Natural killer cell treated with Interleukin-12 subunit alpha and Interleukin-12 subunit beta and Interleukin-15 and Interleukin-18, amount 100 ng/mL, for 72 hours (primary cell): ENCODE results near the gene ZFP90. TPM values are rescaled to one million over a fixed set of nuclear protein-coding genes. Genes with fewer than 3 reads are reported as not detected.

Source experiments
- ATAC-seq, 2 donors: fragments of 150-1000 bp; cut with Tn5 transposase in 1 of 2; sonication (Bioruptor Pico), chemical (Tn5 transposase) in 1 of 2; 2 replicates each; pipeline ENCODE4 v1.10.0; 2021
- DNase-seq: peaks from one replicate; pipeline ENCODE4 v3.0.0; 2022; ENCODE audit warnings: low spot score
- H3K27ac Mint-ChIP-seq, 2 donors: 1 replicate in 1 of 2; 2 replicates in 1 of 2; pipeline ENCODE4 v1.8.0; 2022; ENCODE audit warnings: mixed read lengths in 2 of 2, mild to moderate bottlenecking in 1 of 2, moderate library complexity in 1 of 2
- H3K27me3 Mint-ChIP-seq, 2 donors: 1 replicate in 1 of 2; 2 replicates in 1 of 2; pipeline ENCODE4 v1.8.0; 2022; ENCODE audit warnings: mixed read lengths in 2 of 2
- H3K36me3 Mint-ChIP-seq: one replicate; pipeline ENCODE4 v1.8.0; 2022; ENCODE audit warnings: mixed read lengths
- H3K4me1 Mint-ChIP-seq, 2 donors: 1 replicate in 1 of 2; 2 replicates in 1 of 2; pipeline ENCODE4 v1.8.0; 2022; ENCODE audit warnings: low read depth in 2 of 2, mixed read lengths in 2 of 2, mild to moderate bottlenecking in 1 of 2
- H3K4me3 Mint-ChIP-seq: one replicate; pipeline ENCODE4 v1.8.0; 2022; ENCODE audit warnings: mixed read lengths
- H3K9me3 Mint-ChIP-seq: 2 replicates; pipeline ENCODE4 v1.8.0; 2022; ENCODE audit warnings: mixed read lengths
- total RNA-seq, 2 donors: library from RNA; stranded (reverse); gene quantifications; one replicate each; pipeline ENCODE4 v1.2.3, GENCODE V29; 2022

ZFP90 gene
- total RNA-seq, 2 donors from 2014 or later = 21.5 to 29.8 TPM

DNA sequence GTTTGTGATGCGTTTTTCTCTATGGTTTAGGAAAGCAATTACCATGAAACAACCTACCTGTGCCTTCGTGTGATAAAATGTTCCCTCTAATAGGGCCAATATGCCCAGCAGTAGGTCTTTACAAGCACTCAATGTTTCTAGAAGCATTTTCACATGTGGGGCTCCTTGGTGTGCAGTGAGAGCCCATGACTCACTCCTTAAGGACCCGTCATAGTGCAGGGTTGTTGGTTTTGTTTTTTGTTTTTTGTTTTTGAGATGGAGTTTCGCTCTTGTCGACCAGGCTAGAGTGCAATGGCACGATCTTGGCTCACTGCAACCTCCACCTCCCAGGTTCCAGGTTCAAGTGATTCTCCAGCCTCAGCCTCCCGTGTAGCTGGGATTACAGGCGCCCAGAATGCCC is 31.1 kb upstream of the ZFP90 start:
- H3K4me3 Mint-ChIP-seq = no peak overlapping the region
- peaks cover 0 to 3% of the 10 kb centered on the region in 2 donors for H3K4me1 Mint-ChIP-seq
- H3K36me3 Mint-ChIP-seq = no peaks in the 10 kb centered on the region
- ATAC-seq (no peak), DNase-seq (no peak)
- H3K27ac Mint-ChIP-seq = no peak overlapping the region
- H3K27me3 Mint-ChIP-seq = peaks cover 7 to 20% of the 10 kb centered on the region in 2 donors
- no peaks in the 10 kb centered on the region for H3K9me3 Mint-ChIP-seq

DNA sequence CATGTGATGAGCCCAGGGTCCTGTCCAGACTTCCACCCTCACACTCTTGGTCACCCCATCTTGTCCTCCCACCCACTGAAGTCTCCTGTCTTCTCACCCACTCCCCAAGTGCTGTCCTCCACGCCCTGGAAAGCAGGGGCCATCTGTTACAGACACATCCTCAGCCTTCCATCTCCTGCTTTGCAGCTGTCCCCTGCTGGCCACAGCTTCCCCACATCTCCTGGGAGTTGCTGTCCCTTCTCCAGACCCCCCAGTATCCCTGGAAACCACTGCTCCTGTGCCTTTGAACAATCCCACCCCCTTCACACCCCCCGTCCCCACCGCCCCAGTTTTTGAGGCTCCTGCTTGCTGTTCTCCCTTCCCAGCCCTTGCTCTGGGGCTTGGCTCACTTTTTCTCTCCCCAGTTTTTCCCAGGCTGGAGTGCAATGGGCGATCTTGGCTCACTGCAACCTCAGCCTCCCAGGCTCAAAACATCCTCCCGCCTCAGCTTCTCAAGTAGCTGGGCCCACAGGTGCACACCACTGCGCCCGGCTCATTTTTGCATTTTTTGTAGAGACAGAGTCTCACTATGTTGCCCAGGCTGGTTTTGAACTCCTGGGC is 30.4 kb upstream of the ZFP90 start:
- Mint-ChIP-seq H3K27me3 (peaks cover 7 to 20% of the 10 kb centered on the region in 2 donors), H3K4me3 (no peak overlapping the region), H3K4me1 (peaks cover 0 to 3% of the 10 kb centered on the region in 2 donors), H3K27ac (no peak overlapping the region), H3K9me3 (no peaks in the 10 kb centered on the region), H3K36me3 (no peaks in the 10 kb centered on the region)
- no peak for ATAC-seq
- DNase-seq = no peak

DNA sequence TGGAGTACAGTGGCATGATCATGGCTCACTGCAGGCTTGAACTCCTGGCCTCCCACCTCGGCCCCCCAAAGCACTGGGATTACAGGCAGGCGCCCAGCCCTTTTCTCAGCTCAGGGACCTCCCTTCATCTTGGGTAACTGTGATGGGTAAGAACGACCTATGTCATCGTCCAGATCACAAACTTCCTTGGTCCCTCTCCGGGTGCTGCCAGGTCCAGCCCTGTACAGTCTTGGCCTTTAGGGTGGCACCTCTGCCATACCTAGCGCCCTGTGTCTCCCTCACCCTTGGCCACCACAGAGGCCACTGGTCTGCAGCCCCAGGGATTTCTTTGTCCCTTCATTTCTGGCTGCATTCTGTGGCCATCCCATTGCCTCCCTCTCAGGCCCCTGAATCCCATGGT is 29.7 kb upstream of the ZFP90 start:
- no peak overlapping the region for H3K4me3 Mint-ChIP-seq
- peaks cover 0 to 3% of the 10 kb centered on the region in 2 donors for H3K4me1 Mint-ChIP-seq
- ATAC-seq (no peak), DNase-seq (no peak)
- H3K27me3 Mint-ChIP-seq = peaks cover 7 to 20% of the 10 kb centered on the region in 2 donors
- no peaks in the 10 kb centered on the region for H3K36me3 Mint-ChIP-seq
- no peak overlapping the region for H3K27ac Mint-ChIP-seq
- H3K9me3 Mint-ChIP-seq = no peaks in the 10 kb centered on the region

DNA sequence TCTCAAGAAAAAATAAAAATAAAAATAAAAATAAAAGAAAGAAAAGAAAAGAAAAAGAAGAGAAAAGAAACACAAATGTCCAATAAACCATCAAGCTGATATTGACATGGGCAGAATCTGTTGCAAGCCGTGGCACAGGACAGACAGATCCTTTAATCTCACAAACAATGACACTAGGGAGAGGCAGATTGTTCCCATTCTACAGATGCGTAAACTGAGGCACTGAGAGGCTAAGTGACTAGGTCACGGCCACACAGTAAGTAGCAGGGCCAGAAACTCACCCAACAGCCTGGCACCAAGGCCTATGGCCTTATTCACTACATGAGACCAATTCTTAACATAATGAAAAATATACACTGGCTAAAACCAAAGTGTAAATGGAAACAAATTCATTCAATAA is 28.3 kb upstream of the ZFP90 start:
- DNase-seq (no peak), ATAC-seq (no peak)
- Mint-ChIP-seq H3K9me3 (no peaks in the 10 kb centered on the region), H3K27ac (no peak overlapping the region), H3K36me3 (no peaks in the 10 kb centered on the region), H3K4me1 (peaks cover 0 to 3% of the 10 kb centered on the region in 2 donors), H3K4me3 (no peak overlapping the region), H3K27me3 (peaks cover 7 to 20% of the 10 kb centered on the region in 2 donors)

DNA sequence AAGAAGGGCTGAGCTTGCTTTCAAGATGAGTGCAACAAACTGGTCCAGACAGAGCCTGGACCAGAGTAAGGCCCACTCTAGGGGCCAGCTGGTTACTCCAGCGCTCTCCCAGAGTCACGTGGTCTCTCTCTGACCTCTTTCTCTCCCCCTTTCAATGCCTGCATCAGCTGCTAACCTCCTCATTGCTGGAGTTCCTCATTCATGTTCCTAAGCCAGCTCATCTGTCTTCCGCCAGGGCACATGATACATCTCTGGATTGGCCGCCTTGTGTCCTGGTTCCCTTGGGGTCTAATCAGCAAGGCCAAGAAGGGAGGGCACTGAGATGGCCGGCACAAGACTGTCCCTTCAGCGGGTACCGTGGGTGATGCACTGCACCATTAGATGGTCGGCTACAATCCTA is 26.9 kb upstream of the ZFP90 start:
- peaks cover 0 to 14% of the 10 kb centered on the region in 2 donors for H3K27me3 Mint-ChIP-seq
- H3K4me1 Mint-ChIP-seq = peaks cover 0 to 3% of the 10 kb centered on the region in 2 donors
- H3K36me3 Mint-ChIP-seq = no peaks in the 10 kb centered on the region
- ATAC-seq (no peak), DNase-seq (no peak)
- no peaks in the 10 kb centered on the region for H3K9me3 Mint-ChIP-seq
- no peak overlapping the region for H3K4me3 Mint-ChIP-seq
- H3K27ac Mint-ChIP-seq = no peak overlapping the region

DNA sequence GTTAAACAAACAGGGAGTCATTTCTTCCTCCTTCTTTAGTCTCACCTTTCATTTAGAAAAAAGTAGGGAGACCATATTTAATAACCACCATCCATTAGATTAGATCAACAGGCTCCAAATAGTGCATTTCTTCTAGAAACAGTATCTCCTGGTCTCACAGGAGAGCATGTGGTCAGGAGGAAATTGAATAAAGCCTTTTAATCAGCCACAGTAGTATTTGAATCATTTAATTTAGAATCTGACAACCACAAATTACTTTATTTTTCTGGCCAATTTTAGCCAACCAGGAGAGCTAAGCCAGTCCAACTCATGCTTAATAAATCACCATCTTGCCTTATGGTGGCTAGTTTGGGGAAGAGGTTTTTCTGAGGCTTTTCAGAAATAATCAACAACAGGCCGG is 26.3 kb upstream of the ZFP90 start:
- Mint-ChIP-seq H3K27ac (no peak overlapping the region), H3K9me3 (no peaks in the 10 kb centered on the region)

DNA sequence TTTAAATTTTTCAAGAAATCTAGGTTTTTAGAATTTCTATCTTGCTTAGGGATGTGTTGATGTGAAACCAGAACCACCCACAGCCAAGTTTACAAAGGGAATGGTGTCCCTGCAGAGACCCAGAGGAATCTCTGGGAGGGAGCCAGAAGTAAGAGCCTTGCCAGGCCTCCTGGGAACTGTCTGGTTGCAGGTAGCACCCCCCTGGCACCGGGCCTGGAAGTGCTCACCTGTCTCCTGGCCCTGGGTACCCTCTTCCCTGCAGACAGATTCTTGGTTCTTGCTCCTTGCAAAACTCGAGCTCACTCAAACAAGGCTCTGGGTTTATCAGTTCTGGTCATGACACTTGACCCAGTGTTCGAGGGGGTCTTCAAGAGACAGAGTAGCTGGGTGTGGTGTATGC is 24.6 kb upstream of the ZFP90 start:
- Mint-ChIP-seq H3K4me1 (peaks cover 0 to 3% of the 10 kb centered on the region in 2 donors), H3K36me3 (no peaks in the 10 kb centered on the region), H3K27me3 (peaks cover 0 to 5% of the 10 kb centered on the region in 2 donors), H3K27ac (no peak overlapping the region), H3K9me3 (no peaks in the 10 kb centered on the region), H3K4me3 (no peak overlapping the region)
- ATAC-seq (no peak), DNase-seq (no peak)

More for the DNA sequence above, 26.3 kb upstream of the ZFP90 start:
- H3K4me1 Mint-ChIP-seq = peaks cover 0 to 3% of the 10 kb centered on the region in 2 donors
- H3K27me3 Mint-ChIP-seq = peaks cover 0 to 14% of the 10 kb centered on the region in 2 donors
- no peak for ATAC-seq
- H3K36me3 Mint-ChIP-seq = no peaks in the 10 kb centered on the region
- no peak for DNase-seq
- no peak overlapping the region for H3K4me3 Mint-ChIP-seq

DNA sequence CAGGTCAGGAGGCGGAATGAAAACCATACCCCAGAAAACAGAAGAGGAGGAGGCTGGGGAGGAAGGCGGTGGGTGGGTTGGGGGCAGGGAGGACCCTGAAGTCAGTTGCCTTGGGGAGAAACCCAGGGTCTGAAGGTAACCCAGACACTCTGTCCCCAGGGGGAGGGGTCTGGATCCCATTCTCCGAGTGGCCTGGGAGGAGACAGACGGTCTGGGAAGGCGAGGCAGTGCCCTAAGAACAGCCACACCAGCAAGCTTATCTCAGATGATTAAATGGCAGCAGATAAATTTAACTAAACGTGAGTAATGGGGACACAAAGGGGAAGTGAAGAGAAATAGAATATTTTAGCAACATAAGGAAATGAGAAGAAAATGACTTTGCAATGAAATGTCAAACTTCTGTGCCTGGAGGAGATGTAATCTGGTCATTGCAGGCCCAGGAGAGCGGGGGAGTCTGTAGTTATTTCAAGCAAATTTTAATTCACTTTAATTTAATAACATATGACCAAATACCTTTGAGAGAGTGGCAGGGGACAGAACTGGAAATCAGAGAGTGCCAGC is 21.4 kb upstream of the ZFP90 start:
- H3K36me3 Mint-ChIP-seq = no peaks in the 10 kb centered on the region
- H3K27ac Mint-ChIP-seq = no peak overlapping the region
- H3K9me3 Mint-ChIP-seq = no peaks in the 10 kb centered on the region
- DNase-seq (no peak), ATAC-seq (no peak)
- peaks cover 5 to 10% of the 10 kb centered on the region in 2 donors for H3K4me1 Mint-ChIP-seq
- H3K4me3 Mint-ChIP-seq = no peak overlapping the region
- H3K27me3 Mint-ChIP-seq = peaks cover 0 to 2% of the 10 kb centered on the region in 2 donors

DNA sequence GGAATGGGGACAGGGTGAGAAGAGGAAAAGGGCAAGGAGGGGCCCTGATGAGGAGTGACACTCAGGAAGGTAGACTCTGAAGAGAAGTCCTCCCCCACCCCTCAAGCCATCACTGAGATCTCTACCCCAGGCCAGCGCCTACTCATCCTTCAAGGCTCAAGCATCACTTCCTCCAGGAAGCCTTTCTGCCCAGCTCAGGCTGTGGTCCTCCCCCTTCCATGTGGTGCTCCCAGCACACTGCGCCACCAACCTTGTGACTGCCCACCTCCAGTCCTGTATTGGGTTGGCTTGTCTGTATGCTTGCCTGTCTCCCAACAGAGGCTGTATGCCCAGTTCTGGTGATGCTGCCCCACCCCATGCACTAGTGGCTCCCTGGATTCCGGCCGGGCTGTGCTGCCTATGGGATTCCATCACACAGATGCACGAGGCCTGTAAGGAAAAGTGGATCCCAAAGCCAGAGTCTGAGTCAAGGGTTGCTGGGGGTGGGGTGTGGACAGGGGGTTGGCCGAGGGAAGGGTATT is 19.8 kb upstream of the ZFP90 start:
- Mint-ChIP-seq H3K9me3 (no peaks in the 10 kb centered on the region), H3K36me3 (no peaks in the 10 kb centered on the region), H3K4me1 (peaks cover 5 to 10% of the 10 kb centered on the region in 2 donors), H3K27me3 (peaks cover 0 to 2% of the 10 kb centered on the region in 2 donors), H3K27ac (no peak overlapping the region), H3K4me3 (no peak overlapping the region)
- no peak for ATAC-seq
- no peak for DNase-seq

DNA sequence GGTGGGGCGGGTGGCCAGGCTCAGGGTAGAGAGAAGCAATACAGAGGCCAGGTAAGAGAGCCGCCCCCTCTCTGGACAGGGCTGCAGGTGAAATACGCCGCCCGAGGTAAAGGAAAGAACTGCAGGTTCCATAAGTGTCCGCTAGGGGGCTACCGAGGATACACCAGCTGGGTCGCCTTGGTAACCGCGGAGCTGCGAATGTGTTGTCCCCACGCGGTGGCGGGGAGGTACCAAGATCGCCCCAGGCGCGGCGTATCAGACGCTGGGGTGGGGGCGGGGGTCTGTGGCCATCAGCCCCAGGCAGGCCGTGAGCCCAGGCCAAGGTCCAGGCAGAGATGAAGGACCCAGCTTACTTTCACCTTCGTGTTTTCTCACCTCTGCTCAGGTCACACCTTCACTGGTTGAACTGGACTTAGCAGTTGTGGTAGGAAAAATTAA is 18.4 kb upstream of the ZFP90 start:
- DNase-seq (peak; percentile 90), ATAC-seq (peak; percentile 89 to 92)
- Mint-ChIP-seq H3K27ac (no peak overlapping the region), H3K9me3 (no peaks in the 10 kb centered on the region), H3K4me1 (peaks cover 5 to 10% of the 10 kb centered on the region in 2 donors), H3K27me3 (peaks cover 0 to 2% of the 10 kb centered on the region in 2 donors), H3K36me3 (no peaks in the 10 kb centered on the region), H3K4me3 (peak overlapping the region; percentile 73)

DNA sequence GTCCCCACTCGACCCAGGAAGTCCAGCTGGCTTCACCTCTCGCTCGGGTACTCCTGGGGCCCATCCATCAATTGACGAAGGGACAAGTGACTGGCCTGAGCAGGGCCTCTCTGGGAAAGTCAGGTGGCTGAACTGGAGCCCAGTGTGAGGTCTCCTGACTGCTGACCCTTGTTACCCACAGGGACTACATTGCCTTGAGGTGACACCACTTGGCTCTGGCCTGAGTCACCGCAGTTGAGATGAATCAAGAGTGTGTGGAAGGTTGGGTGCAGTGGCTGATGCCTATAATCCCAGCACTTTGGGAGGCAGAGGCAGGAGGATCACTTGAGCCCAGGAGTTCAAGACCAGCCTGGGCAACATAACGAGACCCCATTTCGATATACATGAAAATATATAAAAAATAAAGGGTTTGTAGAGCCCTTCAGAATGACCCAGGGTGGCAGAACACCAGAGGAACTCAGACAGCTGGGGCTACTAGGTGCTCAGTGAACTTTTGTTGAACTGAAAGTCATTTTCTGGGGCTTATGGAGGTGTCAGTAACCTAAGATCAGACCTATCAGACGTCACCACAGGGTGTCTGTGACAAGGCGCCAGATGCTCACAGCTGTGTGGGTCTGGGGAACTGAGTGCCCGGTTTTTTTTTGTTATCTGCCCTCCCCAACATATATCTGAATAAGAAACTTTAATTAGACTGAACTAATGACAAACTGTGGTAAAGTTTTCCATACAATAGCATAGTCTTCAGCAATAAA is 14.8 kb upstream of the ZFP90 start:
- Mint-ChIP-seq H3K9me3 (no peaks in the 10 kb centered on the region), H3K36me3 (no peaks in the 10 kb centered on the region), H3K4me1 (peaks cover 12 to 17% of the 10 kb centered on the region in 2 donors), H3K4me3 (no peak overlapping the region), H3K27me3 (peaks cover 0 to 4% of the 10 kb centered on the region in 2 donors), H3K27ac (no peak overlapping the region)
- ATAC-seq (no peak), DNase-seq (no peak)

DNA sequence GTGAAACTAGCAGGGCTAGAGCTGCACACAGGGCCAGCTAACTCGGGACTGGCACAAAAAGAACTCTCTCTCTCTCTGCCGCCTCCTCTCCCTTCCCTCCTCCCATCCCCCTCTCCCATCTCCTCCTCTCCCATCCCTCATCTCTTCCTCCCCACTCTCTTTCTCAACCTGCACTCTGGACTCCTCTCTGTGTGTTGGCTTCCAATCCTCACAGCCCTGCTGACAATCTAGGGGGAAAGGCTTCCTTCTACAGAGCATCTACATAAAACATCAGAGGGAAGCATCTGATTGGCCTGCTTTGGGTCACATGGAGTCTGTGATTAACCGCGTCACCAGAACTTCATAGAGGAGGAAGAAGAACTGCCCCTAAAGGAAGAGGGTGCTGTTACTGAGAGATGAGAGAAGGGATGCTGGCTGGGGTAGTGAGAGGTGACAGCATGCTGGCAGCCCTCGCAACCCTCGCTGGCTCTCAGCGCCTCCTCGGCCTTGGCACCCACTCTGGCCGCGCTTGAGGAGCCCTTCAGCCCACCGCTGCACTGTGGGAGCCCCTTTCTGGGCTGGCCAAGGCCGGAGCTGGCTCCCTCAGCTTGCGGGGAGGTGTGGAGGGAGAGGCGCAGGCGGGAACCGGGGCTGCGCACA is 12.8 kb upstream of the ZFP90 start:
- H3K4me1 Mint-ChIP-seq = peaks cover 15 to 19% of the 10 kb centered on the region in 2 donors
- no peaks in the 10 kb centered on the region for H3K36me3 Mint-ChIP-seq
- peaks cover 0 to 3% of the 10 kb centered on the region in 2 donors for H3K27me3 Mint-ChIP-seq
- H3K27ac Mint-ChIP-seq = no peak overlapping the region
- no peak overlapping the region for H3K4me3 Mint-ChIP-seq
- no peak for DNase-seq
- no peak for ATAC-seq
- H3K9me3 Mint-ChIP-seq = no peaks in the 10 kb centered on the region

DNA sequence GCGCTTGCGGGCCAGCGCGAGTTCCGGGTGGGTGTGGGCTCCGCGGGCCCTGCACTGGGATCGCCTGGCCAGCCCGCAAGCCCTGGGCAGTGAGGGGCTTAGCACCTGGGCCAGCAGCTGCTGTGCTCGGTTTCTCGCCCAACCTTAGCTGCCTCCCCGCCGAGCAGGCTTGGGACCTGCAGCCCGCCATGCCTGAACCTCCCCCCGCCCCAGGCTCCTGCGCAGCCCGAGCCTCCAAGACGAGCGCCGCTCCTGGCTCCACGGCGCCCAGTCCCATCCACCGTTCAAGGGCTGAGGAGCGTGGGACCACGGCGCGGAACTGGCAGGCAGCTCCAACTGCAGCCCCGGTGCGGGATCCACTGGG is 12.3 kb upstream of the ZFP90 start:
- Mint-ChIP-seq H3K36me3 (no peaks in the 10 kb centered on the region), H3K9me3 (no peaks in the 10 kb centered on the region), H3K27me3 (peaks cover 0 to 5% of the 10 kb centered on the region in 2 donors), H3K4me1 (peaks cover 15 to 21% of the 10 kb centered on the region in 2 donors), H3K27ac (no peak overlapping the region), H3K4me3 (no peak overlapping the region)
- no peak for DNase-seq
- ATAC-seq = no peak
